GM03348 (cell line): Measurements from ENCODE around the gene COMT.
"Not testable (repeated sequence)": the region's sequence is repeated elsewhere in the genome, so short reads cannot be mapped to it uniquely, and the experiment has no call there.

Experiments
- DNase-seq: peaks from one replicate; pipeline ENCODE4 v3.0.0; 2012; ENCODE audit warnings: low spot score

The COMT gene

DNA sequence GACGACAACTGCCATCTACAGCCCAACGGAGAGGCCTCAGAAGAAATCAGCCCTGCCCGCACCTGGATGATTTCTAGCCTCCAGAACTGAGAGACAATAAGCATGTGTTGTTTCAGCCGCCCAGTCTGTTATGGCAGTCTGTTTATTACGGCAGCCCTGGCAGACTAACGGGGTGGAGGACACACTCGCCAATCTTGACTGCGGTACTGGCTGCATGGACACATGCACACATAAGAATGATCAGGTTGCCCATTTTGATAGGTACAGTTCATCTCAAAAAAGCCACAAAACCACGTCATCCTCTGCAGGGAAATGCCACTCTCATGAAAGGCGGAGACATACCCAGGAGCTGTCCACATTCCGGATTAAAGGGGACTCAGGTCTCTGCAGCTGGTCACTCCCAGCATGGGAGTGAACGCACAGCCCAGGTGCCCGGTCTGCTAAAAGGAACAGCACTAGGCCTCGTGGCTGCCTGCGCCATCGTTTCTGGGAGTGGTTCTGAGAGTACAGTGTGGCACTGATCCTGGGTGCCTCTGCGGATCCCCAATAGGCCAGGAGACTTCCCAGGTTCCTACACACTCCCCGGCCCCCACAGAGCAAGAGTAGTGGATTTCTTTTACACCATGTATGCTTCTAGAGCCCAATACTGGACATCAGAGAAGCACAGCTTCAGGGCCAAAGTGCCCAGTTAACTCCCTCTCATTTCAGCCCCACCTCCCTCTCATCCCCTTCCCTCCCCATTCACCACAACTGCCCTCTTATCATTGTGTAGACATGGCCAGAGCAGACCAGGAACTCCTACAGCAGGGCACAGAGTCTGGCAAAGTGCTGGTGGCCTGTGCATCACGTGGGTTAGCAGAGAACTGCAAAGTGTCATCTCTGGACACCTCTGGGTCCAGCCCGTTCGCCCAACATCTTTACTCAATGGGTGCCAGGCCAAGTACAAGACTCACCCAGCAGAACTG, 11.7 kb upstream of the COMT start:
- no peak for DNase-seq

DNA sequence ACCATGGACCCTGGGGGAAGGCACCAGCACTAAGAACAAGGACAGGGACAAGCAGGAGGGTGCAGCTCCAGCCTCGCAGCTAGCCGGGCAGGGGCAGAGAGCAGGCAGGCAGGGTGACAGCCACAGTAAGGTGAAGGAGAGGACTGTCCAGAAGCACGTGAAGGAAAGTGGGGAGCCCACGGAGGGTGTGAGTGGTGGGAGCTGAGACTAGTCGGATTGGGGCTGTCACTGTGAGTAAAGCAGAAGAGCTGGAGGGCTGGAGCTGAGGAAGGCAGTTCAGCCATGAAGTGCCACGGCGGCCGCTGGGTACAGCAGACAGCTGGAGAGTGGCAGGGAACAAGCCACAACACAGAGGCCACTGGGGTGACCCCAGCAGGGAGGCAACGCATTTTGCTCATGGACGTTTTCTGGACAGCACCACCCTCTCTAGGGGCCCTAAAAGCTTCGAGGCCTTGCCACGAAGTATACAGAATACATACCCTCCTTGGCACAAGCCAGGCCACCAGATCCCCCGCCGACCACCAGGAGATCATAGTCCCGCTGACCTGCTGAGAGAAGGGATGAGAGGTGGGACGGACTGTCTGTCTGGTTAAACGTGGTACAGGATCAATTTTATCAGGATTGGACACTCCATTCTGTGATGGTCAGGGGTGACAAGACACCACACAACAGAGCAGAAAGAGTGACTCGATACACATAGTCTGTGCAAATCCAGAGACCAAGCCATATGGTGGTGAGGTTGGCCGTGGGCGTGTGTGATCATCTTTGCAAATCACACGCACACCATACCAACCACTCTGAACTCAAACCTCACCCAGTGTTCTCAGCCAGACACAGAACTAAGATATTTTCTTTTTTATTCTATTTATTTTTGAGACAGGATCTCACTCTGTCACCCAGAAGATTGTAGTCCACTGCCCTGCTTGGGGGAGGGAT, 10.8 kb upstream of the COMT start:
- no peak for DNase-seq

DNA sequence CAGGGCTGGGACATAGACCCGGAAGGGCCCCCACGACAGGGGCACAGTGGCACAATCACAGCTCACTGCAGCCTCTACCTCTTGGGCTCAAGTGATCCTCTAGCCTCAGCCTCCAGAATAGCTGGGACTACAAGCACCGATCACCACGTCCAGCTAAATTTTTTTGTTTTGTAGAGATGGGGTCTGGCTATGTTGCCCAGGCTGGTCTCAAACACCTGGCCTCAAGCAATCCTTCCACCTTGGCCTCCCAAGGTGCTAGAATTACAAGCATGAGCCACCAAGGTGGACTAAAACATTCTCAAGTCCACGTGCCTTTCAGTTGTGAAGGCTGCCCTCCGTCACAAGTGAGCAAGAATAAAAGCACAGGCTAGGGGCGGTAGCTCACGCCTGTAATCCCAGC, 10.1 kb upstream of the COMT start:
- no peak for DNase-seq

DNA sequence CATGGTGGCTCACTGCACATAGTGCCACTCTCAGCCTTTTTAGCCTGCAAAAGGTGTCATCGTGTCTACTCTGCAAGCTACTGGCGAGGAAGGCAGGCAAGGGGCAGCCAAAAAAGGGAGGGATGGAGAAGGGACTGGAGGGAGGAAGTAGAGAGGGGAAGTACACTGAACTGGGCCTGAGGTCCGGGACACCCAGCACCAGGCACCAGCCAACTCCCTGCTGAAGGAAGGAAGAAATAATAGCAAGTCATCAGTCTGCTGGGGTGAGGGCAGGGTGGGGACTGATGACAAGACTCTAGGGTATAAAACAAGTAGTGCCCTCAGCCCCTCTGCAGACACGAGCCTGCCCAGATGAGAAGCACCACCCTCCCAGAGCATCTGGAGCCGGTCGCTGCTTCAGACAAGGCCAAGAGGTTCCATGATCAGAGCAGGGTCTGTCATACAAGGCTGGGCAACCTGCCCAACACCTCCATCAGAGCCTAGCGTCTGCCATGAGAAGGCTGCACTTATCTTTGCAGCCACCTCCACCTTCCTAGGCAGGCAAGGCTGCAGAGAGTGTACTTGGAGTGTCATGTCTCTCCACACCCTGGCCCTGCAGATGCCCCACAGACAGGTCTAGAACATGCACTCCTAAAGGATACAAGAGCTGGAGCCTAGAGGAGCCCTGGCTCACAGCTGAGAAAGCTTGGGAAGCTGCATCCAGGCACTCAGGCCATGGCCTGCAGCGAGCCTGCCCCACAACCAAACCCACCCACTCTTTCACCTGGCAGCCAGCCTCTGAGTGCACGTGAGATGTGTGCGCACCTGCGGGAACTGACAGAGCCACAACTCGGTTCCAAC, 9.0 kb upstream of the COMT start:
- no peak for DNase-seq

DNA sequence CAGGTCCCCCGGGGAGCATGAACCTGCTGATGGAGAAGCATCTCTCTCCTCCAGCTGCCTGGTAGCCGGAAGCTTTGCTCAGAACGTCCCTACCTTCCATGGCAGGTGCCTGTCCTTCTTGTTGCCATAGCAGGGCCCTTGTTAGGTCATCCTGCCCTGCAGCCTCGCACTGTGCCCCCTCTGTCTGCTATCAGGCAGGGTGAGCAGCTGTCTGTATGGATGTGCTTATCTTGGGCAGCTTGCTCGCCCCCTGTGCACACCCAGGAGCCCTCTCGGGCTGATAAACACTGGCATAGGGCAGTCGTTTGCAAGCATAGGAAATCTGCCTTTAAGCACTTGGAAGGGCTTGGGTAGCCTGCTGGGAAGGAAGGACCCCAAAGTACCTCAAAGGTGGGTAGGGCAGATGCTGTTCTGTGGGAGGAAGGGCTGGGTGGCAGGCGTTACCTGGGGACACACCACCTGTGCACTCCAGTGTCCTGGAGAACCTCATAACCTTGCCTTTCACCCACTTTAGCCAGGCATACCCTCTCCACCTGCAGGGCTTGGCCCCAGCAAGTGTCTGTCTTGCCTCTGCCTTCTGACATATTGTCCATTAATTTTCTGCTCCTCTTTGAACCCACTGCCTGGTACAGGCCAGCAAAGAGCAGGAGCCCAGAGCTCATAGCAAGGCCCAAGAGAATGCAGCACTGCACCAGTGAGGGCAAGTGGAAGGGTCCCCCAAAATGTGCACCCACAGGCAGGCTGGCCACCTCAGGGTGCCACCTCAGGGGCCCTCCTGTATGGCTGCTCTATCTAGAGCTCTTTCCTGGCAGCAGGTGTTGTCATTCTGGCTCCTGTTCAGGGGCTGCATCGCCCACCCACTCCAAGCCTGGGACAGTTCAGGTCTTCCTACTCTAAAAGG, 8.0 kb upstream of the COMT start:
- DNase-seq: no peak

DNA sequence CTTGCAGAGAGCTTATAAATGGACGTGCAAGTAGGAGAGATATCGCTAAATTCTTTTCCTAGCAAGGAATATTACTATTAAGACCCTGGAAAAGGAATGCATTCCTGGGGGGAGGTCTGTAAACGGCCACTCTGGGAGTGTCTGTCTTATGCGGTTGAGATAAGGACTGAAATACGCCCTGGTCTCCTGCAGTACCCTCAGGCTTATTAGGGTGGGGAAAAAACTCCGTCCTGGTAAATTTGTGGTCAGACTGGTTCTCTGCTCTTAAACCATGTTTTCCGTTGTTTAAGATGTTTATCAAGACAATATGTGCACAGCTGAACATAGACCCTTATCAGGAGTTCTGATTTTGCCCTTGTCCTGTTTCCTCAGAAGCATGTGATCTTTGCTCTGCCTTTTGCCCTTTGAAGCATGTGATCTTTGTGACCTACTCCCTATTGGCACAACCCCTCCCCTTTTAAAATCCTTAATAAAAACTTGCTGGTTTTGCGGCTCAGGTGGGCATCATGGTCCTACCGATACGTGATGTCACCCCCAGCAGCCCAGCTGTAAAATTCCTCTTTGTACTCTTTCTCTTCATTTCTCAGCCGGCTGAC, 6.4 kb upstream of the COMT start:
- not testable (repeated sequence) for DNase-seq

DNA sequence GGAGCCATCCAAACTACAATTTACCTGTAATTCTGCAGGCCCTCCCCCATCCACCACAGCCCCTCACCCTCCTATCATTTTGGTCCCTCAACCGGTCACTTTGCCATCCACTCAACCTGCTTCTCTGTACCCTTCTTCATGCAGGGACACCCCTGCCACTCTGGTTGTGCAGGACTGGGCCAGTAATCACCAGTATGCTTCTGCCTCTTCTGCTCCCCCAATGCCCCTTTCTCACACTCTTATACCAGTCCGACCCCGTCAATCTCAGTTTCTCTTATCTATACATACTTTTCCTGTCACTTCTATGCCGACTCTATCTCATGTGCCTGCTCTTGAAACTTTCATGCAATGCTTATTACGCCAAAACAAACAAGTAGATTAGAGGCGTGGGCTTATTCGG, 5.1 kb upstream of the COMT start:
- no peak for DNase-seq

DNA sequence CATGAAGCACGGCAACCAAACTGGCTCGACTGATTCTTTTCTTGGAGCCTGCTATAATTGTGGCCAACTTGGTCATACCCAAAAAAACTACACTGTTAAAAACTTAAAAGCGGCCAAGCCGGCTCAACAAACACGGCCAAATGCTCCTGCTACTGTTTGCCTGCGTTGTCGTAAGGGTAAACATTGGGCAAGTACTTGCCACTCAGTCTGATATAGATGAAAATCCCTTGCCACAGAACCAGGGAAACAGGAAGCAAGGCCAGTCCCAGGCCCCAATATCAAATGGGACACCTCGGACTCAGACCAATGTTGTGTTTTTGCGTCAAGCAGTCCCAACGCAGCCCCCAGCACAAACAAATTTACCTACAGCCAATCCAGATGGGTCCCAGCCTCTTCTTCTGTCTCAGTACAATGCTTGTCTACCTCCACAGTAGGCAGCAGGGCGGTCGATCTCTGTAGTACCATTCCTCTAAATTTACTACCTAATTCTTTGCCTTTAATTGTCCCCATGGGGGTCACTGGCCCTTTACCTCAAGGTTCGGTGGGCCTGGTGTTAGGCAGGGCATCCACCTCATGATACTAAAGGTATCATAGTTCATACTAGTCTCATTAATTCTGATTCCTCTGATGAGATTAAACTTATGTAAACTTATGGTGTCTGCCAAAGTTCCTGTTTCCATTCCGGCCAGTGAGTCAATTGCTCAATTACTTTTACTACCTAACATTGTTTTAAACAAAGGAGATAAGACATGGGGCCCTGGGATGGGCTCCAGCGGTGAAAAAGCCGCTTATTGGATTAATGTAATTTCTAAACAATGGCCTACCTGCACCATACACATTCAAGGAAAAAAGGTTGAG, 3.7 kb upstream of the COMT start:
- DNase-seq: no peak

DNA sequence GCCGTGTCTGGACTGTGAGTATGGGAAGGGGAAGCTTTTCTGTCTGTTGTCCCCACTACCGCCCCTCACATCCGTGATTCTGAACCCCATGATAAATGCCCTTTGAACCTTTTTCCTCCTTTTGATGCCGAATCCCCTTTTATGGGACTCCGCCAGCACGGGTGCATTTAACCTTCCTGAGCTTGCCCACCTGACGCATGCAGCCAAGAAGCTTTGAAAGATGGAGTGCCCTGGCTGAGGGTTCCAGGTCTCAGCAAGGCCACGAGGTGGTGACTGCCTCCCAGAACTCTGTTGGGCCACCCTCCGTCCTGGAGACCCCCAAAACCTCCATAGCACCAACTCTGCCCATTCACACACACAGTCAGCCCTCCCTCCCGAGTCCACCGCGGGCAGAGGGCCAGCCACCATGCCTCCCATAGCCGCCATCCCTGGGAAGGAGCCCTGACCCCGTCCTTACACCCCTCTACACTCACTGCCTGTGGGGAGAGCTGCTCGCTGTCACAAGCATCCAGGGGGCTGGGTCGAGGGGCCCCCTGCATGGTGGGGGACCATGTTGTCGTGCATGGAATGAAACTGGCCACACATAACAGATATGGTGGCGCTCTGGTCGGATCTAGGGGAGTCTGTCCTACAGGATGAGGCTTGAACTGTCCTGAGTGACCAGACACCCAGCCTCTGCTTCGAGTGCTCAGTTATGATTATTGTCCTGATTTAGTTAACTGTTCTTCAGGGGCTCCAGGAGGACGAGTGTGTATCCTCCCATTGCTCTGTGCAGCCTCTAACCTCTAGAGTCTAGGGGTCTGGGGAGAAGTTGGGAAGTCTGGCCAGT, 822 bp upstream of the COMT start:
- DNase-seq: peak; percentile 40

DNA sequence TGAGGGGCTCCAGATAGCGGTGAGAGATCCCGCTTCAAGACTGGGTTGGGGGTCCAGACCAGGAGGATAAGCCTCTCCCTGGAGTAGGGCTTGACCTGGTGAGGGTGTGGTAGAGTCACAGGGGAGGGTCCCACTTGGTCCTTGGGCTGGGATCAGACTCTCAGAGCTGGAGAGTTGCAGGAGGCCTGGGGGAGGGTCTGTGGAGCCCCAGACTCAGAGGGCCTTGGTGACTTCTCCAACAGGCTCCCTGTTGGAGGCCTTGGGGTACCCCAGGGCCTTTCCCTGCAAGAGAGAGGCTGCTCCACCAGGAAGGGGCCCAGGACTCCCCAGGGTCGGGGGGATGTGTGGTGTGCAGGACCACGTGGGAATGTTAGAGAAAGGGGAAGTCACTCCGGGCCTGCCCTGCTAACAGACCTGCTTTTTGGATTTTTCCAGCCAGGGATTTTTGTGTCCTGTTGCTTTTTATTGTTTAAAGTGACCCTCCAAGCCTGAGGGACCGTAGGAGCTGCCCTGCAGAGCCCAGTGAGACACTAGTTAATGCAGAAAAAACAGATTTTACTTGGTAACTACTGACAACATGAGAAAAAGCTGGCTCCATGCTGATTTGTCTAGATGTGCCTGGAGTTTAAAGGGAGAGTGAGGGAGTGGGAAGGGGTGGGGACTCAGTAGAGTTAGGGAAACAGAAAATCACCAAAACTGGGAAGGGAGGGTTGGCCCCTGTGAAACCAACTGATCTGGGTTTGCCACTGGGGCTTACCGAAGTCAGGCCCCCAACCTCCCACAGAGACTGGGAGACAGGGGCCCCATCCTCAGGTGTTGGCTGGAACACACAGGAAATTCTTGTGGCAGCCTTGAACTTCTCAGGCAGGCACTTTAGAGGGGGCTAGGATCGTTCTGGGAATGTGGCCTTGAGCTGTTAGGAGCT, 847 bp downstream of the COMT start:
- DNase-seq: peak; percentile 85

DNA sequence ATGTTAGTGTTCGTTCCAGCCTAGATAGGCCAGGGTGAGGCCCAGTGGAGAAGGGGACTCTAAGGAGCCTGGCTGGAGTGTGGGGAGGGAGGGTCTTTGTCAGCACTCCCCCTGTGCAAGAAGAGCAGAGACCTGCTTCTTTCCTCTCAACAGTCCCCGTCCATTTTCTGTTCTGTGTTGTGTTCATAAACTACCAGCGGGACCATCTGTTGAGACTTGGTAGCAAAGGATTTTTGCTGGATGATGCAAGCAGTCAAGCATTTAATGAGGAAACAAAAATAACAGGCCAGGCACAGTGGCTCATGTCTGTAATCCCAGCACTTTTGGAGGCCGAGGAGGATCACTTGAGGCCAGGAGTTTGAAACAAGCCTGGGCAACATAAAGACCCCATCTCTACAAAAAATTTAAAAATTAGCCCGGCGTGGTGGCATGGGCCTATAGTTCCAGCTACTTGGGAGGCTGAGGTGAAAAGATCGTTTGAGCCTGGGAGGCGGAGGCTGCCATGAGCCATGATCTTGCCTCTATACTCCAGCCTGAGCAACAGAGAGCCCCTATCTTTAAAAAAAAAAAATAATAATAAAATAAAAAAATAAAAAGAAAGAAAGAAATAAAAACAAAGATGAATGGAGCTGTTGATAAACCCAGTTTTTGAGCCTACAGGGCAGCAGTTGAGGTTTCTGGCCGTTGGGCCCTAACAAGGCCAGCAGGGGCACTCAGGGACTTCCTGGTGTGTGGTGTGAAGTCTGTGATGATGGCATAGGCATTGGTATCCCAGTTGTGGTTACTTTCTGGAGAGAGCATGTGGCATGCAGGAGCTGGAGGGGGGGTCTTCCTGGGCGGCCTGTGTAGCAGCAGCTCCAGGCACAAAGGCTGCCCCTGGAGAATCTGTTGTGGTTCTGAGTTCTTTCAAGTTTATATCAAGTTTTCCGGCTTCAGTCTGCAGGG, 1.8 kb downstream of the COMT start:
- DNase-seq: peak; percentile 82

DNA sequence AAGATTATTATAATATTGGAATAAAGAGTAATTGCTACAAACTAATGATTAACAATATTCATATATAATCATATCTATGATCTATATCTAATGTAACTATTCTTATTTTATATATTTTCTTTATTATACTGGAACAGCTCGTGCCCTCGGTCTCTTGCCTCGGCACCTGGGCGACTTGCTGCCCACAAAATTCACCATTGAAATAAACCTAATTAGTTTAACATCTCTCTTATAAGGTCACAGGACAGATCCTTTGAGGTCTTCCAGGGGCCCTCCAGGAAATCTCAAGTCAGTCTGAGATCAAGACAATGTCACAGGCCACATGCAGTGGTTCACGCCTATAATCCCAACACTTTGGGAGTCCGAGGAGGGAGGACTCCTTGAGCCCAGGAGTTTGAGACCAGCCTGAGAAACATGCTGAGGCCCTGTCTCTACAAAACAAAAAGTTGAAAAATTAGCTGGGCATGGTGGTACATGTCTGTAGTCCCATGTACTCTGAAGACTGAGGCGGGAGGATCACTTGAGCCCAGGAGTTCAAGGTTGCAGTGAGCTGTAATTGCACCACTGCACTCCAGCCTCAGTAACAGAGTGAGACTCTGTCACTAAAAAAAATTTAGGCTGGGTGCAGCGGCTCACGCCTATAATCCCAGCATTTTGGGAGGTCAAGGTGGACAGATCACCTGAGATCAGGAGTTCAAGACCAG, 6.6 kb downstream of the COMT start:
- DNase-seq: no peak

DNA sequence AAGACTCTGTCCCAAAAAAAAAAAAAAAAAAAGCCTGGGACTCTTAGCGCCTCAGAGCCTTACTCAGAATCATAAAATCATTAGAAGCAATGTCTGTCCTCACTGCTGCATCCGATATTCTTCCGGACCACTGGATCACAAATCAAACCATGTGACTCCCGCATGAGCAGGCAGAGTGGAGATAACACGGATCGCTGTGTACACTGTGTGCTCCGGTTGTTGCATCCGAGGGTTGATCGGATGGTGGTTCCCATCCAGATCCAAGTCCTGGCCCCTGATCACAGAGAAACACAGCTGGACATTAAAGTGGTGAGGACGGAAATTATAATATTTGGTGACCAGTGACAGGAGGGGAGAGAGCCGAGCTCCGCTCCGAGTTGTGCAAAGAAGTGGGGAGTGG, 9.8 kb downstream of the COMT start:
- DNase-seq: no peak

DNA sequence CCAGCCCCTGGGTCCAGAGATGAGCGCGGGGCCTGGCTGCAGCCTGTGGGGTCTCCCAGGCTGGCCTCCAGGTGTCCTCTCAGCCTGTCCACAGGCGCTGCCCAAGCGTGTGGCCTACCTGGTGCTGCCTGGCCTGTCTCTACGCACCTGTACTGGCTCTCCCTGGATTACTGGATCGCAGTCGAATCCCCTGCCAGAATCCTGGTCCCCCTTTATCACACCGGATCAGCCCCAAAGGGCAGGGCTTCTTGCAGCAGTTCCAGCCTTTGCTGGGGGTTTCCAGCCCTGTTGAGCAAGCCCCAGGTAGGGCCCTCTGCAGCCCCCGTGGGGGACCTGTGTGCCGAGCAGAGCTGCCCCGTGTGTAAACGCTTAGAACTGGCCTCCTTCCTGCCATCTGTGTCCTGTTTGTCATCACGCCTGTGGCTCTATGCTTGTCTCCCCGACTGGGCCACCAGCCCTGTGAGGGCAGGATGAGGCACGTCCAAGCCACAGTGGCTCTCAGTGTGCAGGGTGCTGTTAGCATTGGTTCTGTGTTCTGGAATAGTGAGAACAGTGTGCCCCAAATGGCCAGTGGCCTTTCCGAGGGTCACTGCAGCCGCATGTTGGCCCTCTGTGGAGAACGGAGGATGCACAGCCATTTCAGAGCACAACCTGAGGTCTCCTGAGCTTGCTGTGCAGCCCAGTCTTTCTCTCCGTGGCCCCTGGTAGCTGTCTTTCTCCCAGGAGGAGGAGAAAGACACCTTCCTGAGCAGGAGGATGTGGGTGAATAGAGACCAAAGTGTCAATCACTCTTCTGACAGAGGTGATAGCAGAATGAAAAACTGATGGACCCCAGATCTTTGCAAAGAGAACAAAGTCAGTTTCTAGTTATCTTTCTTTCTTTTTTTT, 13.9 kb downstream of the COMT start:
- no peak for DNase-seq

DNA sequence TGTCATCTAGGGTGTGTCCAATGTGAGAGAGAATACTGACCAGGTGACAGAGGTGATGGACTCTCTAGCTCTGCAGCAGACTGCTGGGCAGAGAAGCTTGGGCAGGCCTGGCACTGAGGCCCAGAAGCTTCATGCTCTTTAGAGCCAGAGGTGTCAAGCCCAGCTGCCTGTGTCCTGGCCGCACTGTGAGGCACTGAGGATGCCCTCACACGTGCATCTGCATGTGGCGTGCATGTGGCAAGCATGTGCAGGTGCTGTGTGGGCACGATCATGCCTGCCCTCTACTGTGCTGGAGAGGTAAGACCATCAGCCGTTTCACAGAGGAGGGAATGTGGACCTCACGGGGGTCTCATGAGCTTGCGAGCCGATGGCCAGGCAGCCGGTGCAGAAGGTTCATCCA, 15.9 kb downstream of the COMT start:
- no peak for DNase-seq
